B cell (primary cell): ENCODE measurements around the gene ACOXL.

Source experiments
- CTCF ChIP-seq: fragments of 200-600 bp; IDR thresholded peaks from one replicate; pipeline ENCODE4 v1.8.0; 2022; ENCODE audit warnings: antibody characterized with exemption, mild to moderate bottlenecking
- EZH2 ChIP-seq: IDR thresholded peaks from 2 replicates; pipeline ENCODE4 v1.6.1; 2012; ENCODE audit warnings: borderline replicate concordance, low read depth, mild to moderate bottlenecking, moderate library complexity, low read length; ENCODE audit not compliant: insufficient read depth, poor library complexity, severe bottlenecking

GRCh38 chr2:110925479-110925878, 193.1 kb downstream of the ACOXL start:
- TF ChIP-seq EZH2 = no peak
- TF ChIP-seq CTCF = no peak
